Anterior cingulate cortex (tissue), 58 donors: ENCODE data around the gene USP31.
A peak's percentile ranks its signal among the peaks of the same experiment; 100 is the strongest.

Source experiments
- DNase-seq, 58 donors: peaks; one replicate each; lab custom pipeline; 2025; lab: John Stamatoyannopoulos, UW

Gene USP31

GRCh38 chr16:23066676-23067075, 82.6 kb downstream of the USP31 start:
- DNase-seq: no peak

- no peak for DNase-seq
Observed at GRCh38 chr16:23064639-23065038, 84.6 kb downstream of the USP31 start.

GRCh38 chr16:23062524-23062923, 86.7 kb downstream of the USP31 start:
- DNase-seq: no peak

- no peak for DNase-seq
Observed at GRCh38 chr16:23061669-23062068, 87.6 kb downstream of the USP31 start.

- peak in 49 of 58 donors; percentile 8 to 83 (median 47) for DNase-seq
Observed at GRCh38 chr16:23060458-23061320, 88.6 kb downstream of the USP31 start.

- no peak for DNase-seq
Observed at GRCh38 chr16:23059433-23059832, 89.8 kb downstream of the USP31 start.

- DNase-seq: peak in 22 of 58 donors; percentile 6 to 78 (median 36)
Observed at GRCh38 chr16:23058576-23058975, 90.7 kb downstream of the USP31 start.

- no peak for DNase-seq
Observed at GRCh38 chr16:23057013-23057596, 92.1 kb downstream of the USP31 start.

GRCh38 chr16:23055481-23055880, 93.8 kb downstream of the USP31 start:
- no peak for DNase-seq

- peak in 20 of 58 donors; percentile 4 to 50 (median 26) for DNase-seq
Observed at GRCh38 chr16:23052908-23053580, 96.2 kb downstream of the USP31 start.

- DNase-seq: no peak
Observed at GRCh38 chr16:23052221-23052620, 97.0 kb downstream of the USP31 start.

GRCh38 chr16:23051587-23051986, 97.7 kb downstream of the USP31 start:
- DNase-seq: no peak

GRCh38 chr16:23048164-23048563, 101.1 kb downstream of the USP31 start:
- no peak for DNase-seq

- DNase-seq: no peak
Observed at GRCh38 chr16:23045025-23045424, 104.2 kb downstream of the USP31 start.

GRCh38 chr16:23040246-23040645, 109.0 kb downstream of the USP31 start:
- no peak for DNase-seq

GRCh38 chr16:23039118-23039517, 110.1 kb downstream of the USP31 start:
- DNase-seq: no peak

GRCh38 chr16:23035240-23035639, 114.0 kb downstream of the USP31 start:
- DNase-seq: no peak

GRCh38 chr16:23031508-23032098, 117.6 kb downstream of the USP31 start:
- no peak for DNase-seq

GRCh38 chr16:23029733-23030420, 119.4 kb downstream of the USP31 start:
- DNase-seq: peak in 2 of 58 donors; percentile 8 to 9

GRCh38 chr16:23027386-23027785, 121.9 kb downstream of the USP31 start:
- DNase-seq: no peak
